ENCODE measurements around the gene SENP5. TPM values are rescaled to one million over a fixed set of nuclear protein-coding genes. Genes with fewer than 3 reads are reported as not detected.
"Not testable (repeated sequence)": the region's sequence is repeated elsewhere in the genome, so short reads cannot be mapped to it uniquely, and the experiment has no call there.

Gene SENP5, protein sequence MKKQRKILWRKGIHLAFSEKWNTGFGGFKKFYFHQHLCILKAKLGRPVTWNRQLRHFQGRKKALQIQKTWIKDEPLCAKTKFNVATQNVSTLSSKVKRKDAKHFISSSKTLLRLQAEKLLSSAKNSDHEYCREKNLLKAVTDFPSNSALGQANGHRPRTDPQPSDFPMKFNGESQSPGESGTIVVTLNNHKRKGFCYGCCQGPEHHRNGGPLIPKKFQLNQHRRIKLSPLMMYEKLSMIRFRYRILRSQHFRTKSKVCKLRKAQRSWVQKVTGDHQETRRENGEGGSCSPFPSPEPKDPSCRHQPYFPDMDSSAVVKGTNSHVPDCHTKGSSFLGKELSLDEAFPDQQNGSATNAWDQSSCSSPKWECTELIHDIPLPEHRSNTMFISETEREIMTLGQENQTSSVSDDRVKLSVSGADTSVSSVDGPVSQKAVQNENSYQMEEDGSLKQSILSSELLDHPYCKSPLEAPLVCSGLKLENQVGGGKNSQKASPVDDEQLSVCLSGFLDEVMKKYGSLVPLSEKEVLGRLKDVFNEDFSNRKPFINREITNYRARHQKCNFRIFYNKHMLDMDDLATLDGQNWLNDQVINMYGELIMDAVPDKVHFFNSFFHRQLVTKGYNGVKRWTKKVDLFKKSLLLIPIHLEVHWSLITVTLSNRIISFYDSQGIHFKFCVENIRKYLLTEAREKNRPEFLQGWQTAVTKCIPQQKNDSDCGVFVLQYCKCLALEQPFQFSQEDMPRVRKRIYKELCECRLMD
- total RNA-seq = 10 to 100 TPM; 26.9 to 31.7 TPM
- long read RNA-seq, full-length matches to known transcripts = 5 of 13 reads
- long read RNA-seq, partial matches to known transcripts = 3 of 13 reads
- long read RNA-seq, other reads (novel, unspliced or antisense) = 5 of 13 reads

GRCh38 chr3:196867507-196868296 lies at the start of gene SENP5:
Gene SENP5 (plus strand): TSS chr3:196867920. CDS start chr3:196885182, 17,262 bp downstream.
- ATAC-seq (peak; percentile 98), DNase-seq (peak; percentile 89 to 93)
- intact Hi-C loops (cut with DNase I, micrococcal nuclease) = no loop called here

DNA sequence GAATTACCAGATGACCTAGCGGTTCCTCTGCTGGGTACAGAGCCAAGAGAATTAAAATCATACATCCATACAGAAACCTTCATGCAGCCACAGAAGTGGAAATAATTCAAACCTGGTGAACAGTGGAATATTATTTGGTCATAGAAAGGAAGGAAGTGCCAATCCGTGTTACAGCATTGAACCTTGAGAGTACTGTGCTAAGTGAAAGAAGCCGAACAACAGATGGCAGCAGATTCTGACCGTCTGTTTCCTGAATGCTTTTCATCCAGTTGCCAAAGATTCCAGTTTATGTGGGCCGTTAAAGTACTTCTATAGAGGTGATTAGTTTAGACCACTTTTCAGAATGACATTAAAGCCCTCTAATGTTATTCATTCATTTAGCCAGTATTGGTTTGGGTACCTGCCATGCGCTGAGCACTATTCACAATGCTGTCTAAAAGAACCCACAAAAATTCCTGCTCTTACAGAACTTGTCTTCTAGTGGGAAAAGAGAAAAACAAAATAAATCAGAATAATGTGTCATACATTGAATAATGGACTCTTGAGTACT lies 45.8 kb upstream of the SENP5 start:
- DNase-seq (no peak), ATAC-seq (no peak)
- intact Hi-C loops (cut with DNase I, micrococcal nuclease) = no loop called here

- intact Hi-C loops (cut with DNase I, micrococcal nuclease); DNase-seq; ATAC-seq: not testable (repeated sequence)
Measured at GRCh38 chr3:196829651-196830050, 38.1 kb upstream of the SENP5 start.

DNA sequence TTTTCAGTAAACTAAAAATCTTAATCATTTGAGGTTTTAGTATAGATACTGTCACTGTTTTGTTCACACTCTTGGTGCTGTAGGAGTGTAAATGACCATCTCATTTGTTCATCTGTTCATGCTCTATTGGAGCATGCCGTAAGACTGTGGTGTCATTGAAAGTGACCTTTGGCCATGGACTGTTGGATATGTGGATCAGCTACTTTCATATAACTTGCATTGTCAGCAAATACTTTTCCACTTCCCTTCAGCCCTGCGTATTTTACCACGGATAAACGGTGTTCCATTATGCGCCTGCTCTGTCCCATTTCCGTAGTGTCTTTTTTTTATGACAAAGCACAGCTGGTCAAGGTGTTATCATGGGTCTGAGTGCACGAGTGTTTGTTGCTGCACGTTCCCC lies 32.6 kb upstream of the SENP5 start:
- ATAC-seq = peak; percentile 58
- no peak for DNase-seq
- intact Hi-C loops (cut with DNase I, micrococcal nuclease) = no loop called here

GRCh38 chr3:196836626-196837025 lies 31.1 kb upstream of the SENP5 start:
- intact Hi-C loops (cut with DNase I, micrococcal nuclease); ATAC-seq; DNase-seq: not testable (repeated sequence)

DNA sequence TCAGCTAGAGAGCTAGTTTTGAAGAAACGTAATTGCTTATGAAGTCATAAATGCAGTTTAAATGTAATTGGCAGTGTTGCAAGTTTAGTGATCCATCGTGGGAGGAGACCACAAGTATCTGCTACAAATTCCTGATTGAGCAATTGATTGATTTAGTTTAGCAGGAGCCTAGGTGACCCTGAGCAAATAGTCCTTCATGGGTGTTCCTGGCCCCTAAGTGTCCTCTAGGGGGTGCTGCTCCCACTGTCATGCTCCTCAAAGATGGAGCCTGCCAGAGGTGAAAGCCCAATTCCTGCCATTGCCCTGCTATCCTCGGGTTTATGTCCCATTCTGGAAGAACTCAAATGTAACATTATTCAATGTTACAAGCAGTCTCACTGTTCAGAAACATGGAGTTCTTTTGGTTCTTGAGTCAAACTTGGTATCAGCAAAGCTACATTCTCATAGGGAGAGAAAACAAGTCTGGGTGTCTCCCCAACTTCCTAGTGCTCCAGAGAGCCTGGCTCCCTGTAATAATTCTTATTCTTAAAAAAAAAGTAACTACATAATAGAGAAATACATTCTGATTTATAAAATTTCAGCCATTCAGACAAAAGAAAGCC lies 29.8 kb upstream of the SENP5 start:
- peak; percentile 85 for ATAC-seq
- DNase-seq = peak; percentile 59 to 78
- intact Hi-C loops (cut with DNase I, micrococcal nuclease) = no loop called here

- DNase-seq; intact Hi-C loops (cut with DNase I, micrococcal nuclease); ATAC-seq: not testable (repeated sequence)
Measured at GRCh38 chr3:196839351-196839750, 28.4 kb upstream of the SENP5 start.

DNA sequence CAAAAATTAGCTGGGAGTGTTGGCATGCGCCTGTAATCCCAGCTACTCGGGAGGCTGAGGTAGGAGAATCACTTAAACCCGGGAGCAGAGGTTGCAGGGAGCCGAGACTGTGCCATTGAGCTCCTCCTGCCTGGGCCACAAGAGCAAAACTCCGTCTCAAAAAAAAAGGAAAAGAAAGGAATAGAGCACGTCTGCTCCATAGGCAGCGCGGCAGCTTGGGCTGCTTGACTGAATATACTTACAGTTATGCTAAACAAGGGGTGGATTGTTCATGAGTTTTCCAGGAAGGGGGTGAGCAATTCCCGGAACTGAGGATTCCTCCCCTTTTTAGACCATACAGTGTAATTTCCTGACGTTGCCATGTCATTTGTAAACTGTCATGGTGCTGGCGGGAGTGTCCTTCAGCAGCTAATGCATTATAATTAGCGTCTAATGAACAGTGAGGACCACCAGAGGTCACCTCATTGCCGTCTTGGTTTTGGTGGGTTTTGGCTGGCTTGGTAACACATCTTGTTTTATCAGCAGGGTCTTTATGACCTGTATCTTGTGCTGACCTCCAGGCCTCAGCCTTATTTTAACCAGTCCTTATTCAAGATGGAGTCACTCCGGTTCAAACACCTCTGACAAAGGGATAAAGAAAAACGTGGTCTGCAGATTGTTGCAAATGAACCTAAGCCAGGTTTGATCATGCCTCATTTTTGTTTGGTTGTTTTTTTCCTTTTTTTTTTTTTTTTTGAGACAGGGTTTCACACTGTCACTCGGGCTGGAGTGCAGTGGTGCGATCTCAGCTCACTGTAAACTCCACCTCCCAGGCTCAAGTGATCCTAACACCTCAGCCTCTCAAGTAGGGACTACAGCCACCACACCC lies 24.9 kb upstream of the SENP5 start:
- ATAC-seq (no peak), DNase-seq (no peak)
- intact Hi-C loops (cut with DNase I, micrococcal nuclease) = loop anchor here in 1 of 2 donors (10.0 kb wide), 1 partner anchor 132 kb away; no protein-coding TSS in a partner anchor

GRCh38 chr3:196843435-196844110 lies 24.1 kb upstream of the SENP5 start:
- intact Hi-C loops (cut with DNase I, micrococcal nuclease) = loop anchor here in 1 of 2 donors (10.0 kb wide), 1 partner anchor 131 kb away; no protein-coding TSS in a partner anchor
- ATAC-seq (no peak), DNase-seq (no peak)

DNA sequence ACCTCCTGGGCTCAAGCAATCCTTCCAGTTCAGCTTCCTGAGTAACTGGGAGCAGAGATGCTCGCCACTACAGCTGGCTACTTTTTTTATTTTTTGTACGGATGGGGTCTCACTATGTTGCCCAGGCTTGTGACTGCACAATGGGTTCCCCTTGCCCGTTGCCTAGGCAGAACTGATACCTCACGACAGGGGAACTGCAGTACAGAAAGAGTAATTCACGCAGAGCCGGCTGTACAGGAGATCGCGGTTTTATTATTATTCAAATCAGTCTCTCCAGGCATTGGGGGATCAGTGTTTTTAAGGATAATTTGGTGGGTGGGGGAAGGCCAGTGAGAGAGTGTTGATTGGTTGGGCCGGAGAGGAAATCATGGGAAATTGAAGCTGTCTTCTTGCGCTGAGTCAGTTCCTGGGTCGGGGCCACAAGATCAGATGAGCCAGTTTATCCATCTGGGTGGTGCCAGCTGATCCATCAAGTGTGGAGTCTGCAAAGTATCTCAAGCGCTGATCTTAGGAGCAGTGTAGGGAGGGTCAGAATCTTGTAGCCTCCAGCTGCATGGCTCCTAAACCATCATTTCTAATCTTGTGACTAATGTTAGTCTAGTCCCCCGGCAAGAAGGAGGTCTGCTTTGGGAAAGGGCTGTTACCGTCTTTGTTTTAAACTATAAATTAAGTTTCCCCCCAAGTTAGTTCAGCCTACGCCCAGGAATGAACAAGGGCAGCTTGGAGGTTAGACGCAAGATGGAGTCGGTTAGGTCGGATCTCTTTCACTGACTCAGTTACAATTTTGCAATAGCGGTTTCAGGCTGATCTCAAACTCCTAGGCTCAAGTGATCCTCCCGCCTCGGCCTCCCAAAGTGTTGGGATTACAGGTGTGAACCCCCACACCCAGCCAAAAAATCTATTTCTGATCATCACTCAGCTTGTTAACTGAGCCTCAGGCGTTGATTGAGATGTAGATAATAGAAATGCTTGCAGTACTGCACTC lies 23.2 kb upstream of the SENP5 start:
- intact Hi-C loops (cut with DNase I, micrococcal nuclease) = loop anchor here in 1 of 2 donors (10.0 kb wide), 1 partner anchor 130 kb away; no protein-coding TSS in a partner anchor
- DNase-seq = not testable (repeated sequence)

GRCh38 chr3:196848375-196848774 lies 19.3 kb upstream of the SENP5 start:
- ATAC-seq, DNase-seq: not testable (repeated sequence)
- intact Hi-C loops (cut with DNase I, micrococcal nuclease) = loop anchor here in 1 of 2 donors (10.0 kb wide), 1 partner anchor 126 kb away; no protein-coding TSS in a partner anchor

More for the DNA sequence above, 23.2 kb upstream of the SENP5 start:
- ATAC-seq = not testable (repeated sequence)

- ATAC-seq (no peak), DNase-seq (no peak)
- intact Hi-C loops (cut with DNase I, micrococcal nuclease) = loop anchor here in 1 of 2 donors (10.0 kb wide), 1 partner anchor 126 kb away; no protein-coding TSS in a partner anchor
Measured at GRCh38 chr3:196849180-196849741, 18.5 kb upstream of the SENP5 start.

GRCh38 chr3:196863000-196863399 lies 4.7 kb upstream of the SENP5 start:
- intact Hi-C loops (cut with DNase I, micrococcal nuclease); DNase-seq; ATAC-seq: not testable (repeated sequence)

DNA sequence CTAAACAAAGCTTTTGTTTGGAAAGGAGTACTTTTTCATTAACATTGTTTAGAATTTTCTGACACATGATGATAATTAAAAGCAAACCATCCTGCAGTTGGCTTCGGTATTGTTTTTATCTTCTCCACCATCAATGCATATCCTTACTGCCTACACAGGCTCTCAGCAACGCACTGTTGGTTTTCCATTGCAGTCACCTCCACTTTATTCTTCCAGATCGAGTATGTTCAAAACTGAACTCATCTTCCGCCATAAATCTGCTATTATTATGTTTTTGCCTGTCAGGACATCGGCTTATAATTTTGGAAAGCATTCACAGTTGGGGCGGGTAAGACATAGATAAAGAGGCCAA lies 589 bp upstream of the SENP5 start:
- intact Hi-C loops (cut with DNase I, micrococcal nuclease) = no loop called here
- ATAC-seq (no peak), DNase-seq (no peak)

DNA sequence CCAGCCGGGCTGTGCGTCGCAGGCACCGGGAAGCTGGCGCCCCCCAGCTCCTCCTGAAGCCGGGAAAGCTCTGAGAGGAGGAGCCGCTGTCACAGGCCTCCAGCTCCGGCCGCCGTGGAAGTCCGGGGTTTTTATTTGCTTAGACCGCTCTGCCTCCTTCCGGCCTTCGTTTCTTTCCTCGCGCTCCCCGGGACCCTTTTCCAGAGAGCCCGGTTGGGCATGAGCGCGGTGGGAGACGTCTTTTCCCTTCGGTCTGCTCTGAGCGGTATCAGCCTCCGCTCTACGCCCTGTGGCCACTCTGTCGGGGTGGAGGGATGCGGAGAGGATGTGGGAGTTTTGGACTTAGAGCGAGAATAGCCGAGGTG lies 559 bp downstream of the SENP5 start:
- intact Hi-C loops (cut with DNase I, micrococcal nuclease) = no loop called here
- ATAC-seq (peak; percentile 49), DNase-seq (peak; percentile 24 to 44)

All from left colon (tissue), 2 donors.